GM06990 (cell line): ENCODE measurements around the gene B3GNT4.

Source experiments
- DNase-seq: peaks from one replicate; pipeline ENCODE4 v3.0.0-alpha.2; 2011; ENCODE audit not compliant: insufficient read length; ENCODE audit errors: extremely low read depth
- H3K27me3 ChIP-seq: replicated peaks from 2 replicates; pipeline ENCODE4 v1.6.0; 2011; ENCODE audit warnings: low read length; ENCODE audit not compliant: control insufficient read depth, insufficient read depth
- H3K36me3 ChIP-seq: 2 replicates; pipeline ENCODE4 v1.5.1; 2011; ENCODE audit warnings: low read length; ENCODE audit not compliant: control insufficient read depth, insufficient read depth
- H3K4me3 ChIP-seq: replicated peaks from 2 replicates; pipeline ENCODE4 v1.5.1; 2011; ENCODE audit warnings: low read depth, mild to moderate bottlenecking, control low read depth, low read length
- TF ChIP-seq, protein P1 (sequence below): IDR thresholded peaks from 2 replicates; pipeline ENCODE4 v1.5.1; 2011; ENCODE audit warnings: low read length, control low read depth, mild to moderate bottlenecking, inconsistent platforms; ENCODE audit not compliant: insufficient read depth, poor library complexity, severe bottlenecking

B3GNT4 gene

DNA sequence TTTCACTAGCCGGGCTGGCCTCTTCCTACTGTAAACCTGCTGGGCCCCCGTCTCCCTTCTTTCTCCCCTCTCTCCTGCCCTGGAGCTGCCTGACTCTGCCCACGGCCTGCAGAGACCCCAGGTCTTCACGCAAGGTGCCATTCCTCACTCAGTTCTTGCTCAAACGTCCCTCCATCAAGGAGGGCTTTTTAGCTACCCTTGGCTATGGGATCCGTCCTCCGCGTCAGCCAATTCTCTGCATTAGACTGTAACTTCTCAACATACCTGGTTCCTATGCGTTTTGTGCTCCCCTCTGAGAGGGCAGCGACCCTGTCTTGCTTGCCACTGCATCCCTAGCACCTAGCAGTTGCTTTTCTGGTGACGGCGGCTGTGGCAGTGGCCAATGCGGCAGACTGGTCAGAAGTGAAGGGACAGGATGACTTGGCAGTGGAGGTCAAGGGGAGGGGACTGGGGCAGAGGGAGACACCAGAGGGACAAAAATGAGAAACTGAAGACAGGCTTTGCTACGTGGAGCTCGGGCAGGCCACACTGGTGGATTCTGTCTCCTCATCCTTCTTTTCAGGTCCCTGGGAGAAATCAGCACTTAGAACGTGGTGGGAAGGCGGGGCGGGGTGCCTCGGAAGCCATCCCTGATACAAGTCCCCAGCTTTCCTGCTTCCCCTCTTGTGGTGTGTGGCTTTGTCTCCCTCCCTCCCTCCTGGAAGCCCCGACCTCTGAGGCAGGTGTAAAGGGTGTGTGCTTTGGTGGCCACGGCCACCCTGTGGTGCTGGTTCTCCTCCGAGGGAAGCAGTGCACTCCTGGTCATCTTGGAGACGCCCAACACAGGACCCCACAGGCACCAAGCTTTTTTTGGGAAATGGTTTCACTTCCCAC is 1.8 kb downstream of the B3GNT4 start:
- DNase-seq = no peak

DNA sequence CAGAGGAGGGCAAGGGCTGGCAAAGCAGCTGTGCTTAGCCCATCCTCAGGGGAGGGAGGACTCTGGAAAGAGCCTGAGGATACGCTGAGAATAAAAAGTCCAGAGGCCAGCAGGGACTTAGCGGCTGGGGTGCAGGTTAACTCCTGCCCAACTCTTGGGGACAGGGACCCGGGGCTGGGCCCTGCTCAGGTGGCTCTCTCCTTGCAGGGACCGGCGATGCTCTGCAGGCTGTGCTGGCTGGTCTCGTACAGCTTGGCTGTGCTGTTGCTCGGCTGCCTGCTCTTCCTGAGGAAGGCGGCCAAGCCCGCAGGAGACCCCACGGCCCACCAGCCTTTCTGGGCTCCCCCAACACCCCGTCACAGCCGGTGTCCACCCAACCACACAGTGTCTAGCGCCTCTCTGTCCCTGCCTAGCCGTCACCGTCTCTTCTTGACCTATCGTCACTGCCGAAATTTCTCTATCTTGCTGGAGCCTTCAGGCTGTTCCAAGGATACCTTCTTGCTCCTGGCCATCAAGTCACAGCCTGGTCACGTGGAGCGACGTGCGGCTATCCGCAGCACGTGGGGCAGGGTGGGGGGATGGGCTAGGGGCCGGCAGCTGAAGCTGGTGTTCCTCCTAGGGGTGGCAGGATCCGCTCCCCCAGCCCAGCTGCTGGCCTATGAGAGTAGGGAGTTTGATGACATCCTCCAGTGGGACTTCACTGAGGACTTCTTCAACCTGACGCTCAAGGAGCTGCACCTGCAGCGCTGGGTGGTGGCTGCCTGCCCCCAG is 2.8 kb downstream of the B3GNT4 start:
- H3K36me3 ChIP-seq = peaks cover 5% of the 10 kb centered on the region
- no peak overlapping the region for H3K4me3 ChIP-seq
- no peak for DNase-seq
- TF ChIP-seq, protein P1, sequence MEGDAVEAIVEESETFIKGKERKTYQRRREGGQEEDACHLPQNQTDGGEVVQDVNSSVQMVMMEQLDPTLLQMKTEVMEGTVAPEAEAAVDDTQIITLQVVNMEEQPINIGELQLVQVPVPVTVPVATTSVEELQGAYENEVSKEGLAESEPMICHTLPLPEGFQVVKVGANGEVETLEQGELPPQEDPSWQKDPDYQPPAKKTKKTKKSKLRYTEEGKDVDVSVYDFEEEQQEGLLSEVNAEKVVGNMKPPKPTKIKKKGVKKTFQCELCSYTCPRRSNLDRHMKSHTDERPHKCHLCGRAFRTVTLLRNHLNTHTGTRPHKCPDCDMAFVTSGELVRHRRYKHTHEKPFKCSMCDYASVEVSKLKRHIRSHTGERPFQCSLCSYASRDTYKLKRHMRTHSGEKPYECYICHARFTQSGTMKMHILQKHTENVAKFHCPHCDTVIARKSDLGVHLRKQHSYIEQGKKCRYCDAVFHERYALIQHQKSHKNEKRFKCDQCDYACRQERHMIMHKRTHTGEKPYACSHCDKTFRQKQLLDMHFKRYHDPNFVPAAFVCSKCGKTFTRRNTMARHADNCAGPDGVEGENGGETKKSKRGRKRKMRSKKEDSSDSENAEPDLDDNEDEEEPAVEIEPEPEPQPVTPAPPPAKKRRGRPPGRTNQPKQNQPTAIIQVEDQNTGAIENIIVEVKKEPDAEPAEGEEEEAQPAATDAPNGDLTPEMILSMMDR = no peak
- no peaks in the 10 kb centered on the region; the same call in 1 of the 2 replicates for H3K27me3 ChIP-seq

More for the DNA sequence above, 1.8 kb downstream of the B3GNT4 start:
- Histone ChIP-seq H3K36me3 (peaks cover 4% of the 10 kb centered on the region), H3K27me3 (no peaks in the 10 kb centered on the region; the same call in 1 of the 2 replicates), H3K4me3 (no peak overlapping the region)
- TF ChIP-seq, protein P1 = no peak

DNA sequence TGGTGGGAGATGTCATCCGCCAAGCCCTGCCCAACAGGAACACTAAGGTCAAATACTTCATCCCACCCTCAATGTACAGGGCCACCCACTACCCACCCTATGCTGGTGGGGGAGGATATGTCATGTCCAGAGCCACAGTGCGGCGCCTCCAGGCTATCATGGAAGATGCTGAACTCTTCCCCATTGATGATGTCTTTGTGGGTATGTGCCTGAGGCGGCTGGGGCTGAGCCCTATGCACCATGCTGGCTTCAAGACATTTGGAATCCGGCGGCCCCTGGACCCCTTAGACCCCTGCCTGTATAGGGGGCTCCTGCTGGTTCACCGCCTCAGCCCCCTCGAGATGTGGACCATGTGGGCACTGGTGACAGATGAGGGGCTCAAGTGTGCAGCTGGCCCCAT is 3.5 kb downstream of the B3GNT4 start:
- TF ChIP-seq, protein P1 = no peak
- H3K4me3 ChIP-seq = no peak overlapping the region
- peaks cover 8% of the 10 kb centered on the region for H3K36me3 ChIP-seq
- DNase-seq = no peak
- H3K27me3 ChIP-seq = no peaks in the 10 kb centered on the region; the same call in 1 of the 2 replicates

DNA sequence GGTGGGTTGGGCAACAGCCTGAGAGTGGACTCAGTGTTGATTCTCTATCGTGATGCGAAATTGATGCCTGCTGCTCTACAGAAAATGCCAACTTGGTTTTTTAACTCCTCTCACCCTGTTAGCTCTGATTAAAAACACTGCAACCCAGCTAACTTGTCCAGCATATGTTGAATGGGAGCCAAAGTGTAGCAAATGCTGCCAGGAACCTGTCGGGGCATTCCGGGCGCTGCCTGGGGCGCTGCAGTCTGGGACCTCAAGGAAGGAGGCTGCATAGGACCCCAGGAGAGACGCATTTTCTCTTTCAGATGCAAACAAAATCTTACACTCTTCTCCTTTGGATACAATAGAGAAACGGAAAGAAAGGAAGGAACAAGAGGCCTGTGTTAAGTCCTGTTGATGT is 3.9 kb downstream of the B3GNT4 start:
- Histone ChIP-seq H3K27me3 (no peaks in the 10 kb centered on the region; the same call in 1 of the 2 replicates), H3K36me3 (peaks cover 8% of the 10 kb centered on the region), H3K4me3 (no peak overlapping the region)
- TF ChIP-seq, protein P1 = no peak
- no peak for DNase-seq

DNA sequence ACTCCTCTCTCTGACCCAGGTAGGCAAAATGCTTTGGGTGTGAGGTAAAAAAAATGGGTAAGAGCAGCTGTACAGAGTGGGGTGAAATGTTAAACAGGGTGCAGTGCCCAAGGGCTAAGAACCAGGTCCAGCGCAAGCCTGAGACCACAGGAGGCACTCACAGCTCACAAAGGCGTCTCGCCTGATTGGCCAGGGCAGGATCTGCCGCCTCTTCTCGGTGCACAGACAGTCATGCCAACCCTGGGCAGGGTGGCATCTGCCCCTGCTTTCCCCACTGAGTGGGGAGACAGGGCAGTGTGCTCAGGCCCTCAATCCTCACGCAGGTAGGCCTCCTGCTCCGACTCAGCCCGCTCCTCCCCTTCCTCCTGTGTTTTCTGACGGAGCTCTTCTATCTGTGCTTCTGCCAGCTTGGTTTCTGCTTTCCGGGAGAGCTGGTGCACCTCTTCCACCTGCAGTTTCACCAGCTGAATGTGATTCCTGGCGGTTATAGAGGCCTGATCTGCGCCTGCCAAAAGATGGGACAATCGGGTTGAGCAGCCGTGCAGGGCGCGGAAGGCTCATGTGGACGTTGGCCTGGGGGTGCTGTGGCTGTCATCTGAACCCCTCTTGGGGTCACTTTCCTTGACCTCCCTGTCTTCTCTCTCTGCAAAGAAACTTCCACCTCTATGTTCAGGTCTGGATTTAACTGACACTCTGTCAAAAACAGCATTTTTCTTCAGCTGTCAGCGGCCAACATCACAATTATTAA is 4.7 kb downstream of the B3GNT4 start:
- Histone ChIP-seq H3K27me3 (no peaks in the 10 kb centered on the region), H3K36me3 (peaks cover 12% of the 10 kb centered on the region), H3K4me3 (no peak overlapping the region)
- no peak for DNase-seq
- TF ChIP-seq, protein P1 = no peak
